NCI-H1436 treated with DMSO at 0.1 percent for 48 hours (cell line): ENCODE results near the gene ICOSLG.
"Not testable (repeated sequence)": the region's sequence is repeated elsewhere in the genome, so short reads cannot be mapped to it uniquely, and the experiment has no call there.

Experiments used
- DNase-seq: peaks from one replicate; lab custom pipeline; 2025; lab: John Stamatoyannopoulos, UW

The ICOSLG gene, protein sequence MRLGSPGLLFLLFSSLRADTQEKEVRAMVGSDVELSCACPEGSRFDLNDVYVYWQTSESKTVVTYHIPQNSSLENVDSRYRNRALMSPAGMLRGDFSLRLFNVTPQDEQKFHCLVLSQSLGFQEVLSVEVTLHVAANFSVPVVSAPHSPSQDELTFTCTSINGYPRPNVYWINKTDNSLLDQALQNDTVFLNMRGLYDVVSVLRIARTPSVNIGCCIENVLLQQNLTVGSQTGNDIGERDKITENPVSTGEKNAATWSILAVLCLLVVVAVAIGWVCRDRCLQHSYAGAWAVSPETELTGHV

DNA sequence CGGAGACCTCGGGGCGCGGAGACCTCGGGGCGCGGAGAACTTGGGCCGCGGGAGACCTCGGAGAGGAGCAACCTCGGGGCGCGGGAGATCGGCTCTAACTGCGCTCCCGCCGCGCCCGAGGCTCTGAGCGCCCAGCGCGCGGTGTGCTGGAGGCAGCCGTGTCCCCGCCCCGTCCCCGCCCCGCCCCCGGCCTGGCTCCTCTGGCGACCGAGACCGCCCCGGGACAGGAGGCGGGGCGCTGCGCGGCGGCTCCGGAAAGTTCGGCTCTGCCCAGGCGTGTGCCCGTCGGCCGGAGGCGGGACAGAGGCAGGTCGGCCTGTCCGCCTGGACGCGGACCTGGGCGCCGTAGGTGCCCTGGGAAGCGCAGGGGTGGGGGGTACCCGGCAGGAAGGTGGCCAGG is at the start of gene ICOSLG:
Gene ICOSLG (minus strand): TSS at position 102 of the 400 bp plus-strand sequence. CDS start 126 bp downstream, outside the sequence.
- not testable (repeated sequence) for DNase-seq

- no peak for DNase-seq
Observed at GRCh38 chr21:44289381-44290010, 48.8 kb upstream of the ICOSLG start.

- DNase-seq: no peak
Observed at GRCh38 chr21:44288251-44289110, 47.7 kb upstream of the ICOSLG start.

- DNase-seq: no peak
Observed at GRCh38 chr21:44286716-44287632, 46.2 kb upstream of the ICOSLG start.

GRCh38 chr21:44286086-44286715 is 45.5 kb upstream of the ICOSLG start:
- DNase-seq: no peak

- no peak for DNase-seq
Observed at GRCh38 chr21:44285138-44285992, 44.6 kb upstream of the ICOSLG start, which contains the start of gene AIRE. Gene AIRE (plus strand): TSS chr21:44285876. CDS start chr21:44286007, 131 bp downstream.

DNA sequence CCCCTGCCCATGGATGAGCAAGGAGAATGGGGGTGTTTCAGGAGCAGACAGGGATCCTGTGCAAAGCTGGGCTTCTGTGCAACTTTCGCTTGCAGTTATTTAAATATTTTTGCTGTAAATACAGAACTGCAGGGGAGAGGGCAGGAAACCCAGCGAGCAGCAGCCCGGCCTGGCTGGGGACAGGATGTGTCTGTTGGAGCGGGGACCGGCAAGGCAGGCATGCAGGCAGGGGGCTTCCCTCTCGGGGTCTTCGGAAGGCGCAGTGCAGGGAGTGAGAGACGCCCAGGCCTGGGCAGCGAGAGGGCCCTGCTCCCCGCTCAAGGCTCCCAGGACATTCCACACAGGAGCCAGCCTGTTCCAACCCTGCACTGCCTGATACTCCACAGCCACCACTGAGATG is 43.2 kb upstream of the ICOSLG start:
- no peak for DNase-seq

GRCh38 chr21:44283211-44283785 is 42.6 kb upstream of the ICOSLG start:
- not testable (repeated sequence) for DNase-seq

DNA sequence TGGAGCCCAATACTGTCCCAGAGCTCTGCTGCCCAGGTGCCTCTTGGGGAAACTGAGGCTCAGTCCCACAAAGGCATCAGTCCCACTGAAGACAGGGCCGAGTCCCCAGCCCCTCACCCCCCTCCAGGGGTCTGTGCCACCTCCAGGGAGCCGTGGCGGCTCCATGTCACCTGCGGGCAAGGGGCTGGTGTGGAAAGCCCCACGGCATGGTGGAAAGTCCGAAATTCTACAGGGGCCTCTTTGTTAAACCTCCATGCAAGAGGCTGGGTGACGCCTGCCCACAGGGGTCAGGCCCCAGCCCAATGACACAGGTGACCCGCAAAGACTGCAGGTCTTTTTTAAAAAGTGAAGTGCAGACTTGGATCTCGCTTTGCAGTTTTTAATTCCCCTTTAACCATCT is 41.6 kb upstream of the ICOSLG start:
- DNase-seq: no peak

GRCh38 chr21:44281801-44282200 is 41.1 kb upstream of the ICOSLG start:
- DNase-seq: no peak

- DNase-seq: peak; percentile 80
Observed at GRCh38 chr21:44279354-44280260, 38.9 kb upstream of the ICOSLG start.

DNA sequence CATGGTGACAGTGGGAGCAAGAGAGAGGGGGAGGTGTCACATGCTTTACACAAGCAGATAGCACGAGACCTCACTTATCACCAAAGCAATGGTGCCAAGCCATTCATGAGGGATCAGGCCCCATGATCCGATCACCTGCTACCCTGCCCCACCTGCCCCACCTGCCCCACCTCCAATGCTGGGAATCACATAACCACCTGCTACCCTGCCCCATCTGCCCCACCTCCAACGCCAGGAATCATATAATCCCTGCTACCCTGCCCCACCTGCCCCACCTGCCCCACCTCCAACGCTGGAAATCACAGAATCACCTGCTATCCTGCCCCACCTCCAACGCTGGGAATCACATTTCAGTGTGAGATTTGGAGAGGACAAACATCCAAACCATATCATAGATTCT is 34.3 kb upstream of the ICOSLG start:
- no peak for DNase-seq

GRCh38 chr21:44273046-44273445 is 32.3 kb upstream of the ICOSLG start:
- DNase-seq: no peak

DNA sequence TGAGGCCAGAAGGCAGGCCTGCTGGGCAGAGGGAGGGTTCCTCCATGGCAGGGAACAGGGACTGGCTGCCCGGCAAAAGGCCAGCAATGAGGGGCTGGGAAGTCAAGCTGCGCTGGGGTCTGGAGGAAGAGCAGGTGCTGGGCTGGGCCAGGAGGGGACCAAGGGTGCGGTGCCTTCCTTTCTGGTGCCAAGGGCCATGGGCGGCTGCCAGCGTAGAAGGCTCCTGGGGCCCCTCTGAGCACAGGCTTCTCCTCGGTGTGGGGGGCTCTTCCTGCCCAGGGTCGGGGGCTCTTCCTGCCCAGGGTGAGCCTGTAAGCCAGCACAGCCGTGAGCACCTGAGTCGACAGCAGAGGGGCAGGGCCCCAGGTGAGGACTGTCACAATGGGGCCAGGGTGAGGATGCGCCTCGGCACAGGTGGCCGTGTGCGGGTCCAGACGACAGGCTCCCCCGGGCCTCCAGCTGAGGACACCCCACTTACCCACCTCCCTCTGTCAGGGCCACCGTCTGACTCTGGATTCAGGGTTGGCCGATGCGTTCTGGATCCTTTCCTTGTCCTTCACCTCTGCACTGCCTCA is 31.6 kb upstream of the ICOSLG start:
- DNase-seq: no peak

DNA sequence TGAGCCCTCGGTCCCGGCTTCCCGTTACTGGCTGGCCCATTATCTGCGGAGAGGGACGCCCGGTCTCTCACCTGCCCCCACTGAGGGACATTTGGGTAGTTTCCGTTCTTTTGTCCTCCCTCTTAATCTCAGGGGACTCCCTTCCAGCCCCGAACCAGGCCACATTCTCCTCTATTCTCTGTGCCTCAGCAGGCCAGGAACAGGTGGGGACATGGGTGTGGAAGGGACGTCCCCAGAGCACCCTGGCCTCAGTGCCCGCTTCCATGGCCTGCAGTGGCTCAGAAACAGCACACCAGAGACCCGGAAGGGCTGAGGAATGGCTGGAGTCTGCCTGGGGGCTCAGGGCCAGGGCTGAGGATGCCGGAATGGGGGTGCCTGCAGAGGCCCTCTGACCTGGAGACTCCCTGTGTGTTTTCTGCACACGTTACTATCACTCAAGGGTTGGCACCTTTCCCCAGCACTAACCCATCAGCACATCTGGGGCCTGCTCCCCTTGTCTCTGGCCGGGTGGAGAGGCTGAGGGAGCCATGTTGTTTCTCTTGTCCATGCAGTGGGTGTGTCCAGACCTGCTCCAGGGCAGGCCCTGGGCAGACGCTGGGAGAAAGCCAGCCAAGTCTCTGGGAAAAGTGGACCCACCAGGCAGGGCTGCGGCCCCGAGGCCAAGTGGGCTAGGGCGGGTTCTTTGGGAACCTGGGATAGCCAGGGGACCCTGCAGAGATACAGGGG is 31.0 kb upstream of the ICOSLG start:
- DNase-seq: no peak

DNA sequence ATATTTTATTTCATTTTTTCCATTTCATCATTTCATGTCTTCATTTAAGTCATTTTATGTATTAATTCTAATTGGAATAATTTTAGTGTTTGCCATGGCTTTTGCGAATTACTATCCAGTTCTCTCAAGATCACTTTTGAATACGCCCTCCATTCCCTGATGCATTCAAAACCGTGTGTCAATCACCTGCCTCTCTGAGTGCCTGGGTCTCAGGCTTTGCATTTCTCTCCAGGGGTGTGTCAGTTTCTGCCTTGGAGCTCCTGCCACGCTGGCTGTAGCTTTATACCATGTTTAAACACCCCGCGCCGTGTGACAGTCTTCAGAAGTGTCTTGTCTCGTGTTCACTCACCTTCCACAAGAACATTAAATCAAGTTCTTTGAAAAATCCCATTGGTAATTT is 28.3 kb upstream of the ICOSLG start:
- DNase-seq: no peak

GRCh38 chr21:44267655-44268142 is 27.0 kb upstream of the ICOSLG start:
- DNase-seq: no peak
